HG02885 (cell line): ENCODE data around the gene TOX3.

Experiments used
- ATAC-seq: cut with Tn5 transposase; IDR thresholded peaks from one replicate; pipeline ENCODE4 v1.9.1; 2021; ENCODE audit warnings: mild to moderate bottlenecking; ENCODE audit not compliant: unreplicated experiment, poor library complexity

The TOX3 gene

DNA sequence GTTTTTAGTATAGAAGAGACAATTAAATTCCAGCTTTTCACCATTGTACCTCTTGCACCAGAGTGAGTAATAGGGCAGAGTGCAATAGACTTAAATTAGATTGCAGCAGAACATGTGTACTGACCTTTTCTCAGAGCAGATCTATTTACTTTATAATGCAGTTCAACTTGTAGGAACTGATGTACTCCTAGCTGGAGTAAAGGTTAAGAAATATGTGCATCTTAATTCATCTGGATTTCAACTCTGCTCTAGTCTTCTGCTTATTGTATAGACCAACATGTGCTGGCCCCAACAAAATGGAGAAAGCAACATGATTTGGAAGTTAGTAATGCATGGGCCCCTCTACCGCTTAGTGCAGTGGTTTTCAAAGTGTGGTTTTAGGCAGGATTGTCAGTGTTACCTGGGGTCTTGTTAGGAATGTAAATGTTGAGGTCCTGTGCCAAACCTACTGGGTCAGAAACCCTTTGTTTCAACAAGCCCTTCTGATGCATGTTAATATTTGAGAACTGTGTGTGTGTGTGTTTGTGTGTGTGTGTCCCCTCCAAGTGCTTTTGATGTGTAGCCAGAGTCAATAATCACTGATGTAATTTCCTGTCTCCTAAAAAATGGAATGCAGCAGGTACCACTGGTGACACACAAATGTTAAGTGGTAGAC lies 138.6 kb downstream of the TOX3 start:
- ATAC-seq: no peak

- ATAC-seq: no peak
Observed at GRCh38 chr16:52407778-52408177, 139.2 kb downstream of the TOX3 start.

DNA sequence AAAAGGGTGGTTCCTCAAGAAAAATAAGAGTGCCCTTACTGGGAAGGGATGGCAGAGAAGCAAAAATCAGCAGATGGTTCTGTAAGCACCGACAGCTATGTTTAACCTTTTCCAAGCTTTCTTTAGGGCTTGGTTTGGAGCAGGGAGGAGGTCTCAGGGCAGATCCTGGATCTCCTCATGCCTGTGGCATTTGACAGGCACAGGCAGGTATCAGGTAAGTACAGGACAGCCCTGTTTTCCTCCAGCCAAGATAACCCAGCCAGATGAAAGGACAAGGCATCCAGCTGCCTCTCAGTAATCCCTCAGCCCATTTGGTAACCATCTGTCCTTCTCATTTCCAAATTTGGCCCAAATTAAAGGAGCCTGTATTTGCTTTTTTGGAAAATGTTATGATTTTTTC lies 141.5 kb downstream of the TOX3 start:
- no peak for ATAC-seq

GRCh38 chr16:52404546-52404945 lies 142.4 kb downstream of the TOX3 start:
- no peak for ATAC-seq

- ATAC-seq: no peak
Observed at GRCh38 chr16:52399116-52399515, 147.8 kb downstream of the TOX3 start.

DNA sequence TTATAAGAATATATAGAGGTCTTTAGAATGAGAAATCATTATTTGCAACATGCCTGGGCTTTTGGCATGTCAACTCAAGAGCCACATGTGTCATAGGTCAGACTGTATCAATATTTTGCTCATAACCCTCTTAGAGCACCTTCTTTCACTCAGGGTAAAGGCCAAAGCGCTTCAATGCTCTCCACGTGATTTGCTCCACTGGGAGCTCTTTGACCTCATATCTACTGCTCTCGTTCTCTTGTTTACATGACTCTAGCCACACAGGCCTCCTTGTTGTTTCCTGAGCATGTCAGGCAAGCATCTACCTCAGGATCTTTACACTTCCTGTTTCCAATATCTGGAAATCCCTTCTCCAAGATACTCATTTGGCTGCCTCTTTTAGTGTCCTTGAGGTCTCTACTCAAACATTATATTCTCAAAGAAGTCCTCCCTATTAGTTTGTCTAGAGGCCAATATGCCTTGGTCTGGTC lies 148.4 kb downstream of the TOX3 start:
- no peak for ATAC-seq

GRCh38 chr16:52398021-52398420 lies 148.9 kb downstream of the TOX3 start:
- ATAC-seq: no peak

DNA sequence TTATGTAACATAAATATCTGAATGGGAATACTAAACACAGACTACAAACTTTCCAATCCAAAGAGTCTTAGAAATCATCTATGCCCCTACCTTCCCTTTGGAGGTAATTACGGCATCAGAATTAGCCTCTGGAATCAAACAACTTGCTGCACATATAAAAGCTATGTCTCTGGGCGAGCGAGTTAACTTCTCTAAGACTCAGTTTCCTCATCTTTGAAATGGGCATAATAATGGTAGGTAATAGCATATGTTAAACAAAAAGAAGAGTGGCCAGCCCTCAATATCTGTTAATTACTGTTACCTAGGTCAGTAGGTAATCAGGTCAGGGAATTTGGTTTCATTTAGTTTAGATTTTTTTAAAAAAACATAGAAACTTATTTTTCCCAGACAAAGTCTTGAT lies 153.5 kb downstream of the TOX3 start:
- ATAC-seq: no peak

GRCh38 chr16:52389045-52389444 lies 157.9 kb downstream of the TOX3 start:
- no peak for ATAC-seq
